Measurements from ENCODE around the gene PSD4. TPM values are rescaled to one million over a fixed set of nuclear protein-coding genes. Genes with fewer than 3 reads are reported as not detected.

The PSD4 gene
- total and polyA plus RNA-seq, 2 of the 8 experiments (the other 6 are each of a cell fraction or from before 2014, with no cell fraction given): 0.53 to 1.2 TPM

GRCh38 chr2:113230531-113230930 lies 56.8 kb downstream of the PSD4 start:
- no peak overlapping the region for H2AFZ ChIP-seq (ENCODE audit: low read length)
- H2BK120ac ChIP-seq (replicated peaks; ENCODE audit: low read depth, low read length): no peak overlapping the region
- H3K27me3 ChIP-seq (replicated peaks in 1 of 4; ENCODE audit: control insufficient read depth in 3 of 4, extremely low read depth in 1 of 4, insufficient read depth in 3 of 4, low read length in 3 of 4): no peaks in the 10 kb centered on the region
- H3K4me3 ChIP-seq (ENCODE audit: extremely low read depth in 1 of 4, insufficient read depth in 2 of 4, low read depth in 3 of 4, low read length in 4 of 4): no peak overlapping the region
- no peak overlapping the region for H3K23ac ChIP-seq (ENCODE audit: insufficient read length)
- H3K56ac ChIP-seq (replicated peaks; ENCODE audit: insufficient read length, low read depth, low read length): no peak overlapping the region
- no peaks in the 10 kb centered on the region for H3K36me3 ChIP-seq (ENCODE audit: control insufficient read depth in 2 of 4, insufficient read depth in 4 of 4, low read length in 3 of 4)
- no peak overlapping the region for H2BK15ac ChIP-seq (ENCODE audit: low read length)
- FAIRE-seq (no peak), DNase-seq (ENCODE audit: low read depth in 1 of 2, low spot score in 2 of 2) (no peak)
- no peak overlapping the region for H3K18ac ChIP-seq (ENCODE audit: extremely low read depth, low read length)
- CTCF ChIA-PET (ENCODE audit: partially characterized antibody): interaction anchor here (1.2 to 4.6 kb wide), 6 partner anchors 9 to 39 kb away, joined by 3 to 28 read pairs (median 4); no protein-coding TSS in a partner anchor
- H3K4me2 ChIP-seq (ENCODE audit: insufficient read depth in 1 of 2, low read depth in 2 of 2, low read length in 2 of 2): no peak overlapping the region
- no peak overlapping the region for H3K27ac ChIP-seq (ENCODE audit: low read depth, low read length)
- POLR2A ChIA-PET (ENCODE audit: partially characterized antibody): no interaction called here
- no peak overlapping the region for H2BK20ac ChIP-seq (ENCODE audit: low read length)
- no peak overlapping the region for H2AK5ac ChIP-seq (ENCODE audit: low read depth, low read length)
- no peak overlapping the region for H4K91ac ChIP-seq (replicated peaks; ENCODE audit: insufficient read length, low read length)
- H3K4me1 ChIP-seq (replicated peaks in 1 of 4; ENCODE audit: control insufficient read depth in 3 of 4, insufficient read depth in 4 of 4, low read length in 3 of 4): peaks cover 0 to 5% (median 3%) of the 10 kb centered on the region in 4 experiments; a peak in 4 of 7 replicates
- H3K23me2 ChIP-seq (ENCODE audit: low read depth, low read length): no peaks in the 10 kb centered on the region
- no peak overlapping the region for H4K5ac ChIP-seq (ENCODE audit: insufficient read length, low read depth, low read length)
- H3K14ac ChIP-seq (ENCODE audit: insufficient read length): no peak overlapping the region
- H3K79me2 ChIP-seq (ENCODE audit: control insufficient read depth in 1 of 2, insufficient read depth in 2 of 2, low read length in 2 of 2): no peaks in the 10 kb centered on the region
- H2BK12ac ChIP-seq (ENCODE audit: low read depth, low read length): no peak overlapping the region
- WGBS, 2 experiments (ENCODE audit: extremely low coverage in 1 of 2, insufficient coverage in 1 of 2, insufficient read length in 1 of 2, insufficient replicate concordance in 2 of 2, low coverage in 1 of 2, low lambda C conversion rate in 2 of 2, missing lambda C conversion rate in 1 of 2): 83 to 100% methylated on average over 2 to 6 of the region's 6 CpGs
- no peaks in the 10 kb centered on the region; a peak in 1 of 4 replicates for H3K9me3 ChIP-seq (ENCODE audit: insufficient read depth in 2 of 2, low read depth in 1 of 2, low read length in 1 of 2)
- no peak overlapping the region for H2BK5ac ChIP-seq (ENCODE audit: low read depth, low read length)
- H3K4ac ChIP-seq (replicated peaks; ENCODE audit: insufficient read length, low read depth, low read length): no peak overlapping the region
- TF ChIP-seq POLR2AphosphoS5 (IDR thresholded peaks at IDR 0.05; ENCODE audit: low read depth, low read length): no peak
- H4K20me1 ChIP-seq (replicated peaks in 1 of 2; ENCODE audit: control insufficient read depth in 1 of 2, insufficient read depth in 2 of 2, low read length in 2 of 2): no peaks in the 10 kb centered on the region
- no peaks in the 10 kb centered on the region for H3K79me1 ChIP-seq (ENCODE audit: low read depth, low read length)
- H3K9ac ChIP-seq (replicated peaks in 1 of 4; ENCODE audit: extremely low read depth in 1 of 4, low read depth in 3 of 4, low read length in 3 of 4): no peak overlapping the region
- no peak overlapping the region for H4K8ac ChIP-seq (ENCODE audit: extremely low read depth, insufficient read depth, low read length)
